Naive thymus-derived CD8-positive, alpha-beta T cell (primary cell): Measurements from ENCODE around the gene NUDT14. TPM values are rescaled to one million over a fixed set of nuclear protein-coding genes. Genes with fewer than 3 reads are reported as not detected.

Experiments used
- ATAC-seq, 2 donors: fragments of 150-1000 bp; cut with Tn5 transposase in 1 of 2; sonication (Bioruptor Pico), chemical (Tn5 transposase) in 1 of 2; 1 replicate in 1 of 2; 2 replicates in 1 of 2; pipeline ENCODE4 v1.10.0; 2021; ENCODE audit warnings: mild to moderate bottlenecking in 2 of 2, moderate library complexity in 2 of 2
- POLR2A ChIA-PET: fragments of 350-600 bp; sonication (Branson Sonifier 250); formaldehyde crosslinking; loops from one replicate; lab custom pipeline; 2021; ENCODE audit warnings: antibody characterized with exemption; lab: Charles Lee
- DNase-seq, 10 donors: peaks; one replicate each; pipeline versions ENCODE4 v3.0.0 to v3.0.0-alpha.2; 2020 to 2022
- H3K27ac Mint-ChIP-seq, 10 donors: one replicate each; pipeline ENCODE4 v1.8.0; 2020 to 2022; ENCODE audit warnings: mild to moderate bottlenecking in 10 of 10, mixed read lengths in 10 of 10, moderate library complexity in 4 of 10, inconsistent platforms in 1 of 10
- H3K27me3 Mint-ChIP-seq, 5 donors: one replicate each; pipeline ENCODE4 v1.8.0; 2021 to 2022; ENCODE audit warnings: mixed read lengths in 5 of 5
- H3K36me3 Mint-ChIP-seq, 3 donors: one replicate each; pipeline ENCODE4 v1.8.0; 2020 to 2022; ENCODE audit warnings: mixed read lengths in 3 of 3, mild to moderate bottlenecking in 2 of 3, inconsistent platforms in 1 of 3
- H3K4me1 Mint-ChIP-seq, 4 donors: one replicate each; pipeline ENCODE4 v1.8.0; 2021 to 2022; ENCODE audit warnings: mixed read lengths in 4 of 4
- H3K4me3 Mint-ChIP-seq, 10 donors: one replicate each; pipeline ENCODE4 v1.8.0; 2020 to 2022; ENCODE audit warnings: mild to moderate bottlenecking in 10 of 10, mixed read lengths in 10 of 10, moderate library complexity in 6 of 10, inconsistent platforms in 1 of 10
- H3K9me3 Mint-ChIP-seq, 9 donors: one replicate each; pipeline ENCODE4 v1.8.0; 2020 to 2022; ENCODE audit warnings: mixed read lengths in 9 of 9, mild to moderate bottlenecking in 3 of 9, inconsistent platforms in 1 of 9, moderate library complexity in 1 of 9
- polyA plus RNA-seq, 3 donors: library from polyadenylated mRNA; unstranded; fragments of 300-500 nt; fragmentation: Illumina TruSeq; gene quantifications; one replicate each; pipeline ENCODE4 v1.2.3, GENCODE V29; 2021
- total RNA-seq, 8 experiments: library from RNA in 2 of 8; stranded (reverse) in 2 of 8; gene quantifications; one replicate each; pipeline ENCODE4 v1.2.3 and lab custom pipeline; 2021 to 2026

The NUDT14 gene
- total and polyA plus RNA-seq, 5 experiments from 2014 or later = 9.5 to 18.8 (median 10.8) TPM

GRCh38 chr14:105151084-105151837 is 29.9 kb downstream of the NUDT14 start:
- POLR2A ChIA-PET = no interaction called here
- no peak overlapping the region for H3K27ac Mint-ChIP-seq
- no peak overlapping the region for H3K4me3 Mint-ChIP-seq
- ATAC-seq (no peak), DNase-seq (peak in 2 of 10 donors; percentile 1 to 57)
- H3K27me3 Mint-ChIP-seq = no peaks in the 10 kb centered on the region
- H3K36me3 Mint-ChIP-seq = no peaks in the 10 kb centered on the region
- no peaks in the 10 kb centered on the region for H3K9me3 Mint-ChIP-seq
- peaks cover 0 to 2% (median under 1%) of the 10 kb centered on the region in 4 donors for H3K4me1 Mint-ChIP-seq

- Mint-ChIP-seq H3K27me3 (no peaks in the 10 kb centered on the region), H3K9me3 (no peaks in the 10 kb centered on the region), H3K36me3 (no peaks in the 10 kb centered on the region), H3K4me1 (peaks cover 0 to 2% (median under 1%) of the 10 kb centered on the region in 4 donors), H3K27ac (no peak overlapping the region), H3K4me3 (no peak overlapping the region)
- POLR2A ChIA-PET = no interaction called here
- no peak for ATAC-seq
- DNase-seq = peak in 2 of 10 donors; percentile 3 to 55
Observed at GRCh38 chr14:105150368-105151083, 30.6 kb downstream of the NUDT14 start.

GRCh38 chr14:105150026-105150367 is 31.1 kb downstream of the NUDT14 start:
- no peak overlapping the region for H3K4me3 Mint-ChIP-seq
- H3K27ac Mint-ChIP-seq = no peak overlapping the region
- ATAC-seq = no peak
- H3K4me1 Mint-ChIP-seq = peaks cover 0 to 2% (median under 1%) of the 10 kb centered on the region in 4 donors
- POLR2A ChIA-PET = no interaction called here
- no peaks in the 10 kb centered on the region for H3K36me3 Mint-ChIP-seq
- H3K27me3 Mint-ChIP-seq = no peaks in the 10 kb centered on the region
- no peaks in the 10 kb centered on the region for H3K9me3 Mint-ChIP-seq
- DNase-seq = no peak

- Mint-ChIP-seq H3K4me1 (peaks cover 0 to 2% (median 0%) of the 10 kb centered on the region in 4 donors), H3K4me3 (no peak overlapping the region), H3K27me3 (no peaks in the 10 kb centered on the region), H3K36me3 (no peaks in the 10 kb centered on the region), H3K27ac (no peak overlapping the region), H3K9me3 (no peaks in the 10 kb centered on the region)
- DNase-seq (peak in 2 of 10 donors; percentile 3 to 42), ATAC-seq (no peak)
- POLR2A ChIA-PET = no interaction called here
Observed at GRCh38 chr14:105149146-105149781, 31.8 kb downstream of the NUDT14 start.

- no peaks in the 10 kb centered on the region for H3K27me3 Mint-ChIP-seq
- H3K36me3 Mint-ChIP-seq = no peaks in the 10 kb centered on the region
- ATAC-seq = no peak
- H3K4me1 Mint-ChIP-seq = peaks cover 0 to 2% (median 0%) of the 10 kb centered on the region in 4 donors
- DNase-seq = peak in 2 of 10 donors; percentile 4 to 46
- H3K27ac Mint-ChIP-seq = no peak overlapping the region
- no peaks in the 10 kb centered on the region for H3K9me3 Mint-ChIP-seq
- no peak overlapping the region for H3K4me3 Mint-ChIP-seq
- POLR2A ChIA-PET = no interaction called here
Observed at GRCh38 chr14:105148604-105149145, 32.4 kb downstream of the NUDT14 start.

GRCh38 chr14:105147671-105148603 is 33.2 kb downstream of the NUDT14 start:
- H3K9me3 Mint-ChIP-seq = no peaks in the 10 kb centered on the region
- DNase-seq (peak in 2 of 10 donors; percentile 4 to 60), ATAC-seq (no peak)
- no peak overlapping the region for H3K4me3 Mint-ChIP-seq
- POLR2A ChIA-PET = no interaction called here
- no peaks in the 10 kb centered on the region for H3K36me3 Mint-ChIP-seq
- H3K4me1 Mint-ChIP-seq = no peaks in the 10 kb centered on the region
- no peaks in the 10 kb centered on the region for H3K27me3 Mint-ChIP-seq
- no peak overlapping the region for H3K27ac Mint-ChIP-seq

GRCh38 chr14:105146976-105147635 is 34.0 kb downstream of the NUDT14 start:
- Mint-ChIP-seq H3K27ac (no peak overlapping the region), H3K9me3 (no peaks in the 10 kb centered on the region), H3K4me1 (no peaks in the 10 kb centered on the region), H3K27me3 (no peaks in the 10 kb centered on the region), H3K36me3 (no peaks in the 10 kb centered on the region), H3K4me3 (no peak overlapping the region)
- DNase-seq (peak in 1 of 10 donors; percentile 1), ATAC-seq (no peak)
- POLR2A ChIA-PET = no interaction called here

GRCh38 chr14:105146181-105146975 is 34.7 kb downstream of the NUDT14 start:
- Mint-ChIP-seq H3K4me3 (no peak overlapping the region), H3K36me3 (no peaks in the 10 kb centered on the region), H3K4me1 (no peaks in the 10 kb centered on the region), H3K27me3 (no peaks in the 10 kb centered on the region), H3K9me3 (no peaks in the 10 kb centered on the region), H3K27ac (no peak overlapping the region)
- POLR2A ChIA-PET = no interaction called here
- no peak for ATAC-seq
- DNase-seq = peak in 2 of 10 donors; percentile 5 to 62

- DNase-seq = peak in 1 of 10 donors; percentile 3
- H3K27ac Mint-ChIP-seq = no peak overlapping the region
Observed at GRCh38 chr14:105145381-105146180, 35.5 kb downstream of the NUDT14 start.

GRCh38 chr14:105144666-105145380 is 36.3 kb downstream of the NUDT14 start:
- Mint-ChIP-seq H3K36me3 (peaks cover 0 to 2% (median 0%) of the 10 kb centered on the region in 3 donors), H3K27me3 (no peaks in the 10 kb centered on the region)

More at GRCh38 chr14:105145381-105146180, 35.5 kb downstream of the NUDT14 start:
- no peak overlapping the region for H3K4me3 Mint-ChIP-seq
- ATAC-seq = no peak
- no peaks in the 10 kb centered on the region for H3K36me3 Mint-ChIP-seq
- H3K4me1 Mint-ChIP-seq = no peaks in the 10 kb centered on the region
- POLR2A ChIA-PET = no interaction called here
- peaks cover 0 to 2% (median 0%) of the 10 kb centered on the region in 9 donors for H3K9me3 Mint-ChIP-seq
- H3K27me3 Mint-ChIP-seq = no peaks in the 10 kb centered on the region

More at GRCh38 chr14:105144666-105145380, 36.3 kb downstream of the NUDT14 start:
- DNase-seq (peak in 1 of 10 donors; percentile 47), ATAC-seq (no peak)
- Mint-ChIP-seq H3K9me3 (peaks cover 0 to 5% (median 3%) of the 10 kb centered on the region in 9 donors), H3K27ac (no peak overlapping the region), H3K4me3 (no peak overlapping the region), H3K4me1 (no peaks in the 10 kb centered on the region)
- POLR2A ChIA-PET = no interaction called here
